ENCODE data around the gene EPS8L3. TPM values are rescaled to one million over a fixed set of nuclear protein-coding genes. Genes with fewer than 3 reads are reported as not detected.
A peak's percentile ranks its signal among the peaks of the same experiment; 100 is the strongest.
"Not testable (repeated sequence)": the region's sequence is repeated elsewhere in the genome, so short reads cannot be mapped to it uniquely, and the experiment has no call there.

The EPS8L3 gene
- total RNA-seq, 2 donors from 2014 or later, result 0.19 TPM; not detected in 1

GRCh38 chr1:109802136-109802900, 38.6 kb upstream of the EPS8L3 start:
- H3K4me1 ChIP-seq, result peaks cover 0 to 22% of the 10 kb centered on the region in 2 donors
- no peaks in the 10 kb centered on the region for H3K27me3 ChIP-seq
- DNase-seq (ENCODE audit: low spot score), result no peak
- no peak overlapping the region for H3K4me3 ChIP-seq
- TF ChIP-seq, protein P1, sequence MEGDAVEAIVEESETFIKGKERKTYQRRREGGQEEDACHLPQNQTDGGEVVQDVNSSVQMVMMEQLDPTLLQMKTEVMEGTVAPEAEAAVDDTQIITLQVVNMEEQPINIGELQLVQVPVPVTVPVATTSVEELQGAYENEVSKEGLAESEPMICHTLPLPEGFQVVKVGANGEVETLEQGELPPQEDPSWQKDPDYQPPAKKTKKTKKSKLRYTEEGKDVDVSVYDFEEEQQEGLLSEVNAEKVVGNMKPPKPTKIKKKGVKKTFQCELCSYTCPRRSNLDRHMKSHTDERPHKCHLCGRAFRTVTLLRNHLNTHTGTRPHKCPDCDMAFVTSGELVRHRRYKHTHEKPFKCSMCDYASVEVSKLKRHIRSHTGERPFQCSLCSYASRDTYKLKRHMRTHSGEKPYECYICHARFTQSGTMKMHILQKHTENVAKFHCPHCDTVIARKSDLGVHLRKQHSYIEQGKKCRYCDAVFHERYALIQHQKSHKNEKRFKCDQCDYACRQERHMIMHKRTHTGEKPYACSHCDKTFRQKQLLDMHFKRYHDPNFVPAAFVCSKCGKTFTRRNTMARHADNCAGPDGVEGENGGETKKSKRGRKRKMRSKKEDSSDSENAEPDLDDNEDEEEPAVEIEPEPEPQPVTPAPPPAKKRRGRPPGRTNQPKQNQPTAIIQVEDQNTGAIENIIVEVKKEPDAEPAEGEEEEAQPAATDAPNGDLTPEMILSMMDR (IDR thresholded peaks at IDR 0.05), result no peak
- H3K9me3 ChIP-seq, result no peaks in the 10 kb centered on the region
- no peaks in the 10 kb centered on the region for H3K36me3 ChIP-seq
- peak overlapping the region in 1 of 2 donors; percentile 22 for H3K27ac ChIP-seq

DNA sequence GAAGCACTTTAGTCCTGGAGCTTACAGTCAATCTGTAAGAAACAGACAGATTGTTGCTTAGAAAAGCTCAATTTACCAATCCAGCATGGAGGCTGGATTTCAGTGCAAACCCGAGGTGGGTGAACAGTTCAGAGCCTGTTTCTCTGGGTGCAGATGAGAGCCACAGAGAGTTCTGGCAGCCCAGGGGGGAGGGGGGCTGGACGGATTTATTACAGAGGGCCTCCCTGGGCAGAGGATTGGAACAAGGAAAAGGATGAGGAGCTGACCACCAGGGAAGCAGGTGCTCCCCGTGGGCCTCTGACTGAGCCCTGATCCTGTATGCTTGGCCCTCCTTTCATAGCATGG, 38.0 kb upstream of the EPS8L3 start:
- peaks cover 0 to 28% of the 10 kb centered on the region in 2 donors for H3K4me1 ChIP-seq
- DNase-seq (ENCODE audit: low spot score), result no peak
- H3K4me3 ChIP-seq, result no peak overlapping the region
- H3K9me3 ChIP-seq, result no peaks in the 10 kb centered on the region
- H3K27ac ChIP-seq, result no peak overlapping the region
- TF ChIP-seq, protein P1 (IDR thresholded peaks at IDR 0.05), result no peak
- H3K36me3 ChIP-seq, result no peaks in the 10 kb centered on the region
- no peaks in the 10 kb centered on the region for H3K27me3 ChIP-seq

DNA sequence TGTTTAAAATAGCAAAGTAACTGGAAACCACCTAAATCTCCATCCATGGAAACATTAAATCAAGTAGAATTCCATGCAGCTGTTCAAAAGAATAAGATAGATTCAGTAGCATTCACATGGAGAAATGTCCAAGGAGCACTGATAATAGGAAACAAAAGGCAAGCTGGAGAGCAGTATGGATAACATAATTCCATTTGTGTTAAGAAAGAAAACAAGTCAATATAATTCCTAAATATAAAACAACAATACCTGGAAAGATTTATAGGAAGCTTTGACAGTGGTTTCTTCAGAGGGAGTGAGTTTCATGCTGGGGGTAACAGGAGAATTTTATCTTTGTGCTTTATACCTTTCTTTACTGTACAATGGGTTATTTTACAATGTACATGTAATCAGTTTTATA, 36.6 kb upstream of the EPS8L3 start:
- no peak for DNase-seq (ENCODE audit: low spot score)
- Histone ChIP-seq H3K9me3 (no peaks in the 10 kb centered on the region), H3K27me3 (no peaks in the 10 kb centered on the region), H3K27ac (no peak overlapping the region), H3K36me3 (no peaks in the 10 kb centered on the region), H3K4me1 (peaks cover 0 to 35% of the 10 kb centered on the region in 2 donors), H3K4me3 (no peak overlapping the region)
- TF ChIP-seq, protein P1 (IDR thresholded peaks at IDR 0.05), result no peak

DNA sequence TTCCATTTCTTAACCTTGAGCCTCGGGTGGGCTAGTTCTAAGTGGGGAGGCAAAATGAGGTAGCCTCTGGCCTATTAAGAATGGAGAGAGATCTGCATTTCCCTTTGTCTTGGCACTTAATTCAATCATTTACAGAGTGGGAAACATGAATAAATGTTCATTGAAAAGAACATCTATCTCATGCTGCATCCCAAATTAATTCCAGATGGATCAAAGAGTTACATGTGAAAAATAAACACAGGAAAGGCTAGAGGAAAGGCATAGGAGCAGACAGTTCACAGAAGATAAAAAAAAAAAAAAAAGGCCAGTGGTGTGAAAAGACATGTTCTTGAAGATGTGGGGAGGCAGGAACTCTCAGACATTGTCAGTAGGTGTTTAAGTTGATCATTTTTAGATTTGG, 35.7 kb upstream of the EPS8L3 start:
- H3K4me1 ChIP-seq, result peaks cover 0 to 39% of the 10 kb centered on the region in 2 donors
- no peak overlapping the region for H3K4me3 ChIP-seq
- no peaks in the 10 kb centered on the region for H3K9me3 ChIP-seq
- no peak for DNase-seq (ENCODE audit: low spot score)
- H3K27me3 ChIP-seq, result no peaks in the 10 kb centered on the region
- H3K36me3 ChIP-seq, result no peaks in the 10 kb centered on the region
- H3K27ac ChIP-seq, result no peak overlapping the region
- TF ChIP-seq, protein P1 (IDR thresholded peaks at IDR 0.05), result no peak

GRCh38 chr1:109797303-109797595, 33.5 kb upstream of the EPS8L3 start:
- not testable (repeated sequence) for H3K9me3 ChIP-seq; H3K36me3 ChIP-seq; H3K4me3 ChIP-seq; DNase-seq (ENCODE audit: low spot score); H3K27me3 ChIP-seq
- Histone ChIP-seq H3K4me1 (peaks cover 0 to 41% of the 10 kb centered on the region in 2 donors), H3K27ac (peak overlapping the region in 1 of 2 donors; percentile 23)

DNA sequence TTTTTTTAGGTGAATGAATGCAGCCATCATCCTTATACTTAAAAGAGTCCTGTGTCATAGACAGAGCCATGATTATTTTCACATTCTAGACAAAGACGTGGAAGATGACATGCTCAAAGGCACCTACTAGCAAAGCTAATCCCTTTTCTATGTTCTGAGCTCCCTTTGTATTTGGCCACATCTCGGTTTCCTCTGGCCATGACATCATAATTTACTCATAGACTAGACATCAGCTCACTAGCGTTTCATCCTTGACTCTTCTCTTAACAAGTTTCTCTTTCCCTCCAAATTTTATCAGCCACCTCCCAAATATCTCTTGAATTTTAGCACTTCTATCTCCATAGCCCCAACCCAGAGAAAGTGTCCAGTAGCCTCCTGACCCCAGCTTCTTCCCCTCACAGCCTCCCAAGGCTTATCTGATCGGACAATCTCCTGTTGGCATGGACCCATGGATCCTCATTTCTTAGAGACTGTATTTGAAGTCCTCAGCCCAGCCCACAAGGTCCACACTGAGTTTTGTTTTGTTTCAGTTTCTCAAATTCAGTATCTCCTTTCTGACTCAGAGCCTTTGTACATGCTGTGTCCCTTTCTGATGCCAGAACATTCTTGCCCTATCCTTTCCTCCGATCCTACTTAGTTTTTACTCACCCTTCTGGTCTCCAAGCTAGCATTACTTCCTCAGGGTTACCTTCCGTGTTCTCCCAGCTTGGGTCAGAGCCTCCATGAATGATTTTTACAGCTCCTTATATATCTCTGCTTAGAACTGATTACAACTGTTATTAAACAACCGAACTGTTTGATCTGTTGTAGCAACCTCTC, 33.0 kb upstream of the EPS8L3 start:
- no peaks in the 10 kb centered on the region for H3K9me3 ChIP-seq
- DNase-seq (ENCODE audit: low spot score), result no peak
- H3K4me3 ChIP-seq, result no peak overlapping the region
- TF ChIP-seq, protein P1 (IDR thresholded peaks at IDR 0.05), result no peak
- peak overlapping the region in 1 of 2 donors; percentile 23 for H3K27ac ChIP-seq
- H3K27me3 ChIP-seq, result no peaks in the 10 kb centered on the region
- H3K4me1 ChIP-seq, result peaks cover 0 to 46% of the 10 kb centered on the region in 2 donors
- no peaks in the 10 kb centered on the region for H3K36me3 ChIP-seq

Data from right atrium auricular region (tissue), 2 donors.